CD4-positive, alpha-beta T cell (primary cell): ENCODE results near the gene ANKK1. TPM values are rescaled to one million over a fixed set of nuclear protein-coding genes. Genes with fewer than 3 reads are reported as not detected.

Source experiments
- ATAC-seq: fragments of 200-7000 bp; cut with Tn5 transposase; one replicate; pipeline ENCODE4 v1.10.0; 2022; ENCODE audit warnings: mild to moderate bottlenecking; ENCODE audit not compliant: poor library complexity
- CTCF ChIA-PET: fragments of 350-600 bp; sonication (Branson Sonifier 250); formaldehyde crosslinking; loops from one replicate; lab custom pipeline; 2021; ENCODE audit warnings: antibody characterized with exemption, inconsistent platforms; lab: Charles Lee
- POLR2A ChIA-PET: fragments of 350-600 bp; sonication (Branson Sonifier 250); formaldehyde crosslinking; loops from one replicate; lab custom pipeline; 2021; ENCODE audit warnings: antibody characterized with exemption, inconsistent platforms; lab: Charles Lee
- DNase-seq, 14 experiments: peaks; one replicate each; pipeline ENCODE4 v3.0.0-alpha.2; 2013 to 2020; ENCODE audit warnings: mixed read lengths in 2 of 14
- H3K27ac ChIP-seq, 2 donors: one replicate each; pipeline versions ENCODE4 v1.5.1 to v1.7.0; 2013; ENCODE audit warnings: low read length in 2 of 2, low read depth in 1 of 2, mild to moderate bottlenecking in 1 of 2
- H3K27me3 ChIP-seq, 2 experiments: 1 replicate in 1 of 2; 2 replicates in 1 of 2; pipeline versions ENCODE4 v1.6.1 to v1.7.0; 2013; ENCODE audit warnings: low read length in 2 of 2, control low read depth in 1 of 2, mild to moderate bottlenecking in 1 of 2, moderate library complexity in 1 of 2; ENCODE audit not compliant: insufficient read depth in 2 of 2, control insufficient read depth in 1 of 2
- H3K36me3 ChIP-seq: one replicate; pipeline ENCODE4 v1.6.1; 2013; ENCODE audit warnings: low read length, control low read depth; ENCODE audit not compliant: insufficient read depth
- H3K4me1 ChIP-seq: one replicate; pipeline ENCODE4 v1.6.1; 2013; ENCODE audit warnings: low read length, control low read depth; ENCODE audit not compliant: insufficient read depth
- H3K4me3 ChIP-seq: one replicate; pipeline ENCODE4 v1.5.1; 2013; ENCODE audit warnings: mild to moderate bottlenecking, low read length, moderate library complexity
- H3K9me3 ChIP-seq, 2 experiments: 1 replicate in 1 of 2; 2 replicates in 1 of 2; pipeline versions ENCODE4 v1.6.1 to v1.7.0; 2013; ENCODE audit warnings: low read length in 2 of 2, mild to moderate bottlenecking in 2 of 2, control low read depth in 1 of 2, moderate library complexity in 1 of 2; ENCODE audit not compliant: control insufficient read depth in 1 of 2, insufficient read depth in 1 of 2
- H3K27ac Mint-ChIP-seq: one replicate; pipeline ENCODE4 v1.8.0; 2020; ENCODE audit warnings: mixed read lengths
- H3K27me3 Mint-ChIP-seq: one replicate; pipeline ENCODE4 v1.8.0; 2021; ENCODE audit warnings: mixed read lengths
- H3K36me3 Mint-ChIP-seq: one replicate; pipeline ENCODE4 v1.8.0; 2021; ENCODE audit warnings: low read depth, mixed read lengths
- H3K4me1 Mint-ChIP-seq: one replicate; pipeline ENCODE4 v1.8.0; 2021; ENCODE audit warnings: low read depth, mixed read lengths
- H3K4me3 Mint-ChIP-seq: one replicate; pipeline ENCODE4 v1.8.0; 2020; ENCODE audit warnings: mild to moderate bottlenecking, mixed read lengths
- H3K9me3 Mint-ChIP-seq: one replicate; pipeline ENCODE4 v1.8.0; 2020; ENCODE audit warnings: mixed read lengths
- CTCF ChIP-seq: fragments of 200-600 bp; IDR thresholded peaks from one replicate; pipeline ENCODE4 v1.8.0; 2022; ENCODE audit warnings: antibody characterized with exemption, mild to moderate bottlenecking
- intact Hi-C, 2 experiments: fragments of 100-400 bp; cut with DNase I in 1 of 2; cut with micrococcal nuclease in 1 of 2; formaldehyde crosslinking; loops; one replicate each; pipeline versions ENCODE4 v1.15.1 to v1.9.0; 2023 to 2025; cut with DNase I, micrococcal nuclease
- total RNA-seq, 174 experiments: library from RNA in 2 of 174; stranded (reverse) in 2 of 174; gene quantifications; one replicate each; pipeline ENCODE4 v1.2.3 and lab custom pipeline; 2021 to 2026

The ANKK1 gene
- total RNA-seq, 2 experiments from 2014 or later: 1.2 to 1.6 TPM

- H3K27me3 Mint-ChIP-seq: no peaks in the 10 kb centered on the region
- ChIA-PET CTCF (no interaction called here), POLR2A (no interaction called here)
- H3K4me3 Mint-ChIP-seq: no peak overlapping the region
- H3K9me3 Mint-ChIP-seq: no peaks in the 10 kb centered on the region
- H3K36me3 ChIP-seq: peaks cover 62% of the 10 kb centered on the region
- no peaks in the 10 kb centered on the region for H3K4me1 ChIP-seq
- DNase-seq (no peak), ATAC-seq (no peak)
- no peaks in the 10 kb centered on the region for H3K4me1 Mint-ChIP-seq
- peaks cover 87% of the 10 kb centered on the region for H3K36me3 Mint-ChIP-seq
- H3K4me3 ChIP-seq: no peak overlapping the region
- TF ChIP-seq CTCF: no peak
- no peak overlapping the region for H3K27ac ChIP-seq
- no peak overlapping the region for H3K27ac Mint-ChIP-seq
- no peaks in the 10 kb centered on the region for H3K9me3 ChIP-seq
- intact Hi-C loops: no loop called here
- no peaks in the 10 kb centered on the region for H3K27me3 ChIP-seq
These were observed 46.0 kb upstream of the ANKK1 start for GRCh38 chr11:113341388-113342165.

GRCh38 chr11:113345978-113346377, 41.6 kb upstream of the ANKK1 start:
- peaks cover 86% of the 10 kb centered on the region for H3K36me3 Mint-ChIP-seq
- DNase-seq: no peak
- ChIA-PET CTCF (interaction anchor here (1.1 kb wide), 1 partner anchor 11 kb away, joined by 3 read pairs; no protein-coding TSS in a partner anchor), POLR2A (interaction anchor here (0.8 kb wide), 1 partner anchor 32 kb away, joined by 4 read pairs; no protein-coding TSS in a partner anchor)
- Histone ChIP-seq H3K36me3 (peaks cover 48% of the 10 kb centered on the region), H3K4me1 (no peaks in the 10 kb centered on the region), H3K27me3 (no peaks in the 10 kb centered on the region), H3K27ac (no peak overlapping the region), H3K9me3 (no peaks in the 10 kb centered on the region), H3K4me3 (no peak overlapping the region)
- no peak for TF ChIP-seq CTCF
- no peaks in the 10 kb centered on the region for H3K27me3 Mint-ChIP-seq
- H3K9me3 Mint-ChIP-seq: no peaks in the 10 kb centered on the region
- H3K4me1 Mint-ChIP-seq: no peaks in the 10 kb centered on the region
- H3K27ac Mint-ChIP-seq: no peak overlapping the region
- intact Hi-C loops: no loop called here
- no peak overlapping the region for H3K4me3 Mint-ChIP-seq
- ATAC-seq: no peak

DNA sequence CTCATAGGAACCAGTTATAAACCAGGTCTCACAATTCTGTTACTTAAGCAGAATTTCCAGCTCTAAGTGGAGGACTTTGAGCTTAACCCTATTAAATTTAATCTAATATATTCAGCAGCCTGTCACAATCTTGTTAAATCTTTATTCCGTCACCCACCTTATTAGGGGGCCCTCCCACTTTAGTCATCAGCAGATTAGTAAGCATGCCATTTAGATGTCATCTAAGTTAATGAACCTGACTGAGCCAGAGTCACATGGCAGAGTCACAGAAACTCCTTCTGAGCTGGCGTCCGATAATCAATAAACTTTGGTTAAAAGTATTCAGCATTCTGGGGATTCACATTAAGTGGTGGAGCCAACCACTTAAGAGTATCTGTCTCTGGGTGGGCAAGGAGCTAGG, 38.1 kb upstream of the ANKK1 start:
- CTCF ChIA-PET: no interaction called here
- Mint-ChIP-seq H3K9me3 (no peaks in the 10 kb centered on the region), H3K27me3 (no peaks in the 10 kb centered on the region), H3K27ac (no peak overlapping the region), H3K36me3 (peaks cover 84% of the 10 kb centered on the region), H3K4me3 (no peak overlapping the region), H3K4me1 (peaks cover 7% of the 10 kb centered on the region)
- H3K9me3 ChIP-seq: no peaks in the 10 kb centered on the region
- H3K4me1 ChIP-seq: no peaks in the 10 kb centered on the region
- intact Hi-C loops: no loop called here
- TF ChIP-seq CTCF: no peak
- DNase-seq (no peak), ATAC-seq (no peak)
- peaks cover 44% of the 10 kb centered on the region for H3K36me3 ChIP-seq
- H3K27ac ChIP-seq: no peak overlapping the region
- POLR2A ChIA-PET: no interaction called here
- no peaks in the 10 kb centered on the region for H3K27me3 ChIP-seq
- no peak overlapping the region for H3K4me3 ChIP-seq
